T-helper 1 cell treated with Interleukin-12 subunit alpha and Interleukin-12 subunit beta and Interleukin-4 antibody, amounts not matched to agents 30 ng/mL and 1 ng/mL, for 36 hours (primary cell): Measurements from ENCODE around the gene AQP12A. TPM values are rescaled to one million over a fixed set of nuclear protein-coding genes. Genes with fewer than 3 reads are reported as not detected.
"Not testable (repeated sequence)": the region's sequence is repeated elsewhere in the genome, so short reads cannot be mapped to it uniquely, and the experiment has no call there.

Source experiments
- intact Hi-C: fragments of 100-400 bp; cut with micrococcal nuclease; formaldehyde crosslinking; loops from one replicate; pipeline ENCODE4 v1.15.1; 2024
- total RNA-seq: library from RNA; stranded (reverse); gene quantifications from 2 replicates; pipeline ENCODE4 v1.2.3, GENCODE V29; 2022

The AQP12A gene
- total RNA-seq, 1 donor from 2014 or later, result not detected

- intact Hi-C loops, result no loop called here
Observed at GRCh38 chr2:240687741-240688552, 3.7 kb upstream of the AQP12A start.

DNA sequence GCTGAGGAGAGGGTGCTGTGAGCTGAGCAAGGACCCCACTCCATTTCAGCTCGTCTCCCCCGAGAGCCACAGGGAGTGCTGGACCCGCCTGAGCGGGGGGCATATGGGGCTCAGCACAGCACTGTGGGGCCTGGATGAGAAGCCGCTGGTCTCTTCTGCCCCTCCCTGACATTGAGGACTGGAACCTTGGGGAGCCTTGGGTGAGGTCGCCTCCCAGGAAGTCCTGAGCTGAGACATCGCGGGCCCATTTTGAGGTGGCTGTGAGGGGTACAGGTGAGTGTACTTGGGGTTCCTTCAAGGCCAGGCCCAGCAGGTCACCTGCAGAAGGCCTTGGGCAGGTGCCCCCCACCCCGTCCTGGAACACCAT is 3.1 kb upstream of the AQP12A start:
- intact Hi-C loops, result no loop called here

- intact Hi-C loops, result no loop called here
Observed at GRCh38 chr2:240689975-240690374, 1.7 kb upstream of the AQP12A start.

- intact Hi-C loops, result not testable (repeated sequence)
Observed at GRCh38 chr2:240690421-240691074, 1.1 kb upstream of the AQP12A start.

DNA sequence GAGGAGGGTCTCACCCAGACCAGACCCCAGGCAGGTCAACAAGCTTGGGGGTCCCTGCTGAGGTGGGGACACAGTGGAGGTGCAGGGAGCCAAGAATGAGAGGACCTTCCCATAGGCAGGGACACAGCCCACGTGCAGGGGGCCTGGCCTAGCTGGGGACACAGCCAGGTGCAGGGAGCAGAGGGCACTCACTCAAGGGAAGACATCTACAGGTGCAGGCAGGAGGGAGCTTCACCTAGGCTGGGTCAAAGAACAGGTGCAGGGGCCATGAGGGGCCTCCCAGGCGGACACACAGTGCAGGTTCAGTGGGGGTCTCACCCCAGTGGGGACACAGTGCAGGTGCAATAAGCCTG is 615 bp upstream of the AQP12A start:
- intact Hi-C loops, result not testable (repeated sequence)

- intact Hi-C loops, result not testable (repeated sequence)
Observed at GRCh38 chr2:240692583-240693561, 1.2 kb downstream of the AQP12A start.

GRCh38 chr2:240694304-240694703 is 2.6 kb downstream of the AQP12A start:
- intact Hi-C loops, result not testable (repeated sequence)

- intact Hi-C loops, result not testable (repeated sequence)
Observed at GRCh38 chr2:240695593-240695992, 3.9 kb downstream of the AQP12A start.

GRCh38 chr2:240696469-240696868 is 4.8 kb downstream of the AQP12A start:
- intact Hi-C loops, result not testable (repeated sequence)

DNA sequence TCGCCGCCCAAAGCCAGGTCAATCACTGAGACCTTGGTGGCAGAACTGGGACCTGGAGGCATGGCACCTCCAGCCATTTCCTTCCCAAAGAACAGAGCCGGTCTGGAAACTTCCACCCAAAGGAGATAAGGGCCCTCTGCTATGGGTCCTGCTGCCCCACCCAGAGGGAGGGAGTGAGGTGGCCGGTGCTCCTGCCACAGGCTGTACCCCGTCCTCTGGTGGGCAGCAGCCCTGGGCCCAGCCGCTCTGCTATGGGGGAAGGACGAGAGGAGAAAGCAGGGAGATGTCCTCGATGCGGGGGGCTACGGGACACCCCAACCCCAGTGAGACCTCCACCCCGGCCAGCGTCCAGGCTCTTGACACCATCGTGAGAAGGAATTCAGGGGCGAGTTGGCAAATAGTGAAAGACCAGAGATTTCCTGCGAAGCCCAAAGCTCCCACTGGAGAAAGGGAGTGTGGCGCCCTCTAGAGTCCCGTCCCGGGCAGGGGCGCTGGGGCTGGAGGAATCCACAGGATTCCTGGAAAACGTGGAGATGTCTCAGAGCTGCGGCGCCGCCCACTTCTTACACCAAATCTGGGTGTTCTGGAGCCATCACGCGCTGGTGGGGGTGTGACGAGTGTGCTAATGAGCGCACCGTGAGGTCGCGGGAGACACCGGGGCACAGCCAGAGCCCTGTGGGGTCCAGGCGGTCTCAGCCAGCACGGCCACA is 7.3 kb downstream of the AQP12A start:
- intact Hi-C loops, result not testable (repeated sequence)

- intact Hi-C loops, result loop anchor here (5.0 kb wide), 1 partner anchor 188 kb away; no protein-coding TSS in a partner anchor
Observed at GRCh38 chr2:240699835-240700234, 8.2 kb downstream of the AQP12A start.

GRCh38 chr2:240700616-240701015 is 8.9 kb downstream of the AQP12A start:
- intact Hi-C loops, result loop anchor here (5.0 kb wide), 1 partner anchor 188 kb away; no protein-coding TSS in a partner anchor

GRCh38 chr2:240701091-240701735 is 9.5 kb downstream of the AQP12A start:
- intact Hi-C loops, result loop anchor here (5.0 kb wide), 1 partner anchor 189 kb away; no protein-coding TSS in a partner anchor

- intact Hi-C loops, result loop anchor here (5.0 kb wide), 1 partner anchor 190 kb away; no protein-coding TSS in a partner anchor
Observed at GRCh38 chr2:240701736-240702639, 10.3 kb downstream of the AQP12A start.

DNA sequence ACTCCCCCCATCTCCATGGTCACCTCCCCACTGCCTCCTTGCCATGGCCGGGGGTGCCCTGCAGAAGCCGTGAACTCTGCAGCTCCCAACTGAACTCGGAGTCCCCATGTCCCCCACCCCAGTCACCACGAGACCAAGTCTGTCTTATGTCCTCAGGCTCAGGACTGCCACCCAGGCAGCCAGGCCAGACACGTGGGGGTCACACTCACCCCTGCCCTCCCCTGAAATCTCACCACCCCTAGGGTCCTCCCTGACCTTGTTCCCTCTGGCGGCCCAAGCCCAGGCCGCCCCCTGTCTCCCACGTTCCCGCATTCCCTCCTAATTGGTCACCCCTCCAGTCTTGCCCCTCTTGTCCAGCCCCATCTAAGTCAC is 11.0 kb downstream of the AQP12A start:
- intact Hi-C loops, result loop anchor here (5.0 kb wide), 1 partner anchor 190 kb away; no protein-coding TSS in a partner anchor

GRCh38 chr2:240703417-240704341 is 12.0 kb downstream of the AQP12A start:
- intact Hi-C loops, result loop anchor here (5.0 kb wide), 1 partner anchor 191 kb away; no protein-coding TSS in a partner anchor

- intact Hi-C loops, result loop anchor here (5.0 kb wide), 1 partner anchor 192 kb away; no protein-coding TSS in a partner anchor
Observed at GRCh38 chr2:240704651-240705050, 13.0 kb downstream of the AQP12A start.
